Astrocyte (in vitro differentiated cells and primary cell): ENCODE measurements around the gene LPGAT1. TPM values are rescaled to one million over a fixed set of nuclear protein-coding genes. Genes with fewer than 3 reads are reported as not detected.

Experiments used
- DNase-seq: peaks from one replicate; pipeline ENCODE4 v3.0.0-alpha.2; 2010; ENCODE audit warnings: low read depth
- FAIRE-seq: peaks from 2 replicates; lab custom pipeline; 2011; peaks lifted over from hg19 to GRCh38; lab: Jason Lieb, UNC
- H2AFZ ChIP-seq: 2 replicates; pipeline ENCODE4 v1.6.0; 2012; ENCODE audit warnings: low read depth, low read length, inconsistent platforms
- H3K27ac ChIP-seq: 2 replicates; pipeline ENCODE4 v1.5.1; 2011; ENCODE audit warnings: low read depth, low read length, inconsistent platforms
- H3K27me3 ChIP-seq: 2 replicates; pipeline ENCODE4 v1.6.0; 2011; ENCODE audit warnings: low read length, inconsistent platforms; ENCODE audit not compliant: insufficient read depth
- H3K36me3 ChIP-seq: 2 replicates; pipeline ENCODE4 v1.5.1; 2011; ENCODE audit warnings: low read length, inconsistent platforms; ENCODE audit not compliant: insufficient read depth
- H3K4me1 ChIP-seq: 2 replicates; pipeline ENCODE4 v1.5.1; 2011; ENCODE audit warnings: low read length, inconsistent platforms; ENCODE audit not compliant: insufficient read depth
- H3K4me2 ChIP-seq: 2 replicates; pipeline ENCODE4 v1.6.0; 2012; ENCODE audit warnings: low read length, inconsistent platforms
- H3K4me3 ChIP-seq: 2 replicates; pipeline ENCODE4 v1.5.1; 2011; ENCODE audit warnings: low read depth, mild to moderate bottlenecking, low read length, inconsistent platforms; ENCODE audit not compliant: insufficient read depth
- H3K79me2 ChIP-seq: 2 replicates; pipeline ENCODE4 v1.6.0; 2012; ENCODE audit warnings: mild to moderate bottlenecking, low read length, inconsistent platforms; ENCODE audit not compliant: insufficient read depth
- H3K9ac ChIP-seq: 2 replicates; pipeline ENCODE4 v1.6.0; 2012; ENCODE audit warnings: mild to moderate bottlenecking, low read length, inconsistent platforms
- H3K9me3 ChIP-seq: 2 replicates; pipeline ENCODE4 v1.5.1; 2012; ENCODE audit warnings: low read depth, mild to moderate bottlenecking, low read length, inconsistent platforms; ENCODE audit not compliant: insufficient read depth
- H4K20me1 ChIP-seq: 2 replicates; pipeline ENCODE4 v1.6.0; 2012; ENCODE audit warnings: low read length, inconsistent platforms; ENCODE audit not compliant: insufficient read depth
- H3K27ac Mint-ChIP-seq: one replicate; pipeline ENCODE4 v1.8.0; 2021; ENCODE audit warnings: mild to moderate bottlenecking, mixed read lengths; ENCODE audit not compliant: unreplicated experiment
- H3K27me3 Mint-ChIP-seq: one replicate; pipeline ENCODE4 v1.8.0; 2021; ENCODE audit warnings: low read depth, mixed read lengths; ENCODE audit not compliant: unreplicated experiment
- H3K36me3 Mint-ChIP-seq: one replicate; pipeline ENCODE4 v1.8.0; 2021; ENCODE audit warnings: low read depth, mixed read lengths; ENCODE audit not compliant: unreplicated experiment
- H3K4me1 Mint-ChIP-seq: one replicate; pipeline ENCODE4 v1.8.0; 2021; ENCODE audit warnings: low read depth, mixed read lengths; ENCODE audit not compliant: unreplicated experiment
- H3K4me3 Mint-ChIP-seq: one replicate; pipeline ENCODE4 v1.8.0; 2021; ENCODE audit warnings: mild to moderate bottlenecking, moderate library complexity, mixed read lengths; ENCODE audit not compliant: unreplicated experiment
- H3K9me3 Mint-ChIP-seq: one replicate; pipeline ENCODE4 v1.8.0; 2021; ENCODE audit warnings: mild to moderate bottlenecking, mixed read lengths; ENCODE audit not compliant: unreplicated experiment
- CTCF ChIP-seq: IDR thresholded peaks from 2 replicates; pipeline ENCODE4 v1.5.1; 2011; ENCODE audit warnings: low read depth, mild to moderate bottlenecking, inconsistent platforms, low read length, moderate library complexity; ENCODE audit not compliant: insufficient read depth
- EZH2 ChIP-seq: IDR thresholded peaks from 2 replicates; pipeline ENCODE4 v1.6.1; 2012; ENCODE audit warnings: mild to moderate bottlenecking, low read length, inconsistent platforms; ENCODE audit not compliant: insufficient read depth
- total RNA-seq: library from RNA; stranded (reverse); gene quantifications from 2 replicates; pipeline ENCODE4 v1.2.1, GENCODE V29; 2021

Gene LPGAT1
- total RNA-seq, 1 donor from 2014 or later: 36.7 TPM

- Mint-ChIP-seq H3K9me3 (peaks cover 4% of the 10 kb centered on the region), H3K4me3 (no peak overlapping the region), H3K36me3 (no peaks in the 10 kb centered on the region), H3K27me3 (no peaks in the 10 kb centered on the region), H3K27ac (no peak overlapping the region), H3K4me1 (no peaks in the 10 kb centered on the region)
- no peak overlapping the region for H3K9ac ChIP-seq
- no peak overlapping the region for H3K27ac ChIP-seq
- no peak for FAIRE-seq
- no peak for DNase-seq
- H4K20me1 ChIP-seq: no peaks in the 10 kb centered on the region
- no peaks in the 10 kb centered on the region for H3K9me3 ChIP-seq
- H2AFZ ChIP-seq: no peak overlapping the region
- H3K27me3 ChIP-seq: no peaks in the 10 kb centered on the region
- H3K79me2 ChIP-seq: no peaks in the 10 kb centered on the region
- H3K4me2 ChIP-seq: no peak overlapping the region
- H3K4me3 ChIP-seq: no peak overlapping the region
- H3K36me3 ChIP-seq: no peaks in the 10 kb centered on the region
- TF ChIP-seq EZH2 (no peak), CTCF (no peak)
- H3K4me1 ChIP-seq: no peaks in the 10 kb centered on the region
These were observed 116.4 kb downstream of the LPGAT1 start for GRCh38 chr1:211714154-211714553.

- no peak overlapping the region for H3K4me2 ChIP-seq
- no peaks in the 10 kb centered on the region for H3K9me3 ChIP-seq
- H3K27ac ChIP-seq: no peak overlapping the region
- peaks cover 4% of the 10 kb centered on the region for H3K9me3 Mint-ChIP-seq
- no peaks in the 10 kb centered on the region for H3K4me1 ChIP-seq
- no peak for FAIRE-seq
- no peaks in the 10 kb centered on the region for H3K27me3 Mint-ChIP-seq
- H3K36me3 ChIP-seq: no peaks in the 10 kb centered on the region
- H3K27ac Mint-ChIP-seq: no peak overlapping the region
- no peak overlapping the region for H2AFZ ChIP-seq
- no peak overlapping the region for H3K4me3 ChIP-seq
- H3K4me3 Mint-ChIP-seq: no peak overlapping the region
- H4K20me1 ChIP-seq: no peaks in the 10 kb centered on the region
- H3K79me2 ChIP-seq: no peaks in the 10 kb centered on the region
- DNase-seq: no peak
- H3K27me3 ChIP-seq: no peaks in the 10 kb centered on the region
- no peak overlapping the region for H3K9ac ChIP-seq
- no peaks in the 10 kb centered on the region for H3K4me1 Mint-ChIP-seq
- TF ChIP-seq EZH2 (no peak), CTCF (no peak)
- H3K36me3 Mint-ChIP-seq: no peaks in the 10 kb centered on the region
These were observed 117.3 kb downstream of the LPGAT1 start for GRCh38 chr1:211713231-211713630.

GRCh38 chr1:211711315-211711705, 119.3 kb downstream of the LPGAT1 start:
- Histone ChIP-seq H2AFZ (no peak overlapping the region), H3K27me3 (no peaks in the 10 kb centered on the region), H3K4me1 (no peaks in the 10 kb centered on the region), H3K9me3 (no peaks in the 10 kb centered on the region), H3K4me3 (no peak overlapping the region), H3K27ac (no peak overlapping the region), H3K4me2 (no peak overlapping the region), H3K9ac (no peak overlapping the region), H4K20me1 (no peaks in the 10 kb centered on the region), H3K79me2 (no peaks in the 10 kb centered on the region), H3K36me3 (no peaks in the 10 kb centered on the region)
- H3K27me3 Mint-ChIP-seq: no peaks in the 10 kb centered on the region
- no peaks in the 10 kb centered on the region for H3K4me1 Mint-ChIP-seq
- TF ChIP-seq EZH2: no peak
- TF ChIP-seq CTCF: no peak
- no peak overlapping the region for H3K27ac Mint-ChIP-seq
- DNase-seq (no peak), FAIRE-seq (no peak)
- peaks cover 4% of the 10 kb centered on the region for H3K9me3 Mint-ChIP-seq
- H3K36me3 Mint-ChIP-seq: no peaks in the 10 kb centered on the region
- no peak overlapping the region for H3K4me3 Mint-ChIP-seq
